ENCODE results near the gene KCNQ1. TPM values are rescaled to one million over a fixed set of nuclear protein-coding genes. Genes with fewer than 3 reads are reported as not detected.

KCNQ1 gene
- total RNA-seq, 3 donors from 2014 or later = 15.5 to 44.7 (median 37.4) TPM

DNA sequence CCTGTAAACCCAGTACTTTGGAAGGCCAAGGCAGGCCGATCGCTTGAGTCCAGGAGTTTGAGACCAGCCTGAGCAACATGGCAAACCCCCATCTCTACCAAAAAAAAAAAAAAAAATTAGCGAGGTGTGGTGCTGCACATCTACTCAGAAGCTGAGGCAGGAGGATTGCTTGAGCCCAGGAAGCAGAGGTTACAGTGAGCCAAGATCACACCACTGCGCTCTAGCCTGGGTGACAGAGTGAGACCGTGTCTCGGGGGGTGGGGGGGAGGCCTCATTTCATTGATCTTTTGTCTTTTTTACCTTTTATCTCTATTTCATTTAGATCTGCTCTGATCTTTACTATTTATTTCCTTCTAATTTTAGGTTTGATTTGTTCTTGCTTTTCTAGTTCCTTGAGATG, 203.1 kb downstream of the KCNQ1 start:
- H3K4me3 ChIP-seq = no peak overlapping the region
- no peak for ATAC-seq
- TF ChIP-seq, protein P1, sequence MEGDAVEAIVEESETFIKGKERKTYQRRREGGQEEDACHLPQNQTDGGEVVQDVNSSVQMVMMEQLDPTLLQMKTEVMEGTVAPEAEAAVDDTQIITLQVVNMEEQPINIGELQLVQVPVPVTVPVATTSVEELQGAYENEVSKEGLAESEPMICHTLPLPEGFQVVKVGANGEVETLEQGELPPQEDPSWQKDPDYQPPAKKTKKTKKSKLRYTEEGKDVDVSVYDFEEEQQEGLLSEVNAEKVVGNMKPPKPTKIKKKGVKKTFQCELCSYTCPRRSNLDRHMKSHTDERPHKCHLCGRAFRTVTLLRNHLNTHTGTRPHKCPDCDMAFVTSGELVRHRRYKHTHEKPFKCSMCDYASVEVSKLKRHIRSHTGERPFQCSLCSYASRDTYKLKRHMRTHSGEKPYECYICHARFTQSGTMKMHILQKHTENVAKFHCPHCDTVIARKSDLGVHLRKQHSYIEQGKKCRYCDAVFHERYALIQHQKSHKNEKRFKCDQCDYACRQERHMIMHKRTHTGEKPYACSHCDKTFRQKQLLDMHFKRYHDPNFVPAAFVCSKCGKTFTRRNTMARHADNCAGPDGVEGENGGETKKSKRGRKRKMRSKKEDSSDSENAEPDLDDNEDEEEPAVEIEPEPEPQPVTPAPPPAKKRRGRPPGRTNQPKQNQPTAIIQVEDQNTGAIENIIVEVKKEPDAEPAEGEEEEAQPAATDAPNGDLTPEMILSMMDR (IDR thresholded peaks at IDR 0.05) = no peak

DNA sequence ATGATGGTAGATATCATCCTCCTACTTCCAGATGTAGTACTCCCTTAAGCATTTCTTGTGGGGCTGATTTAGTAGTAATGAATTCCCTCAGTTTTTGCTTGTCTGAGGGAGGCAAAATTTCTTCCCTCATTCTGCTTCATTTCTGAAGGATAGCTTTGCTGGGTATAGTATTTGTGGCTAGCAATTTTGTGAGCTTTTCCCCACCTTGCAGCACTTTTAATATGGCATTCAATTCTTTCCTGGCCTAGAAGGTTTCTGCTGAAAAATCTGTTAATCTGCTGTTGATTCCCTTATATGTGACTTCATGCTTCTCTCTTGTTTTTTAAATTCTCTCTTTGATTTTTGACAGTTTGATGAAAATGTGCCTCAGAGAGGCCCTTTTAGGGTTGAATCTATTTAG, 204.6 kb downstream of the KCNQ1 start:
- intact Hi-C loops (cut with DNase I, micrococcal nuclease) = no loop called here
- Histone ChIP-seq H3K4me1 (ENCODE audit: low read depth) (no peaks in the 10 kb centered on the region), H3K4me3 (no peak overlapping the region), H3K9me3 (peaks cover 62% of the 10 kb centered on the region), H3K36me3 (ENCODE audit: low read depth) (no peaks in the 10 kb centered on the region)
- DNase-seq (no peak), ATAC-seq (no peak)
- TF ChIP-seq, protein P1 (IDR thresholded peaks at IDR 0.05) = no peak

More for the DNA sequence above, 203.1 kb downstream of the KCNQ1 start:
- Histone ChIP-seq H3K4me1 (ENCODE audit: low read depth) (no peaks in the 10 kb centered on the region), H3K36me3 (ENCODE audit: low read depth) (no peaks in the 10 kb centered on the region), H3K9me3 (peaks cover 76% of the 10 kb centered on the region)
- intact Hi-C loops (cut with DNase I, micrococcal nuclease) = no loop called here
- no peak for DNase-seq

DNA sequence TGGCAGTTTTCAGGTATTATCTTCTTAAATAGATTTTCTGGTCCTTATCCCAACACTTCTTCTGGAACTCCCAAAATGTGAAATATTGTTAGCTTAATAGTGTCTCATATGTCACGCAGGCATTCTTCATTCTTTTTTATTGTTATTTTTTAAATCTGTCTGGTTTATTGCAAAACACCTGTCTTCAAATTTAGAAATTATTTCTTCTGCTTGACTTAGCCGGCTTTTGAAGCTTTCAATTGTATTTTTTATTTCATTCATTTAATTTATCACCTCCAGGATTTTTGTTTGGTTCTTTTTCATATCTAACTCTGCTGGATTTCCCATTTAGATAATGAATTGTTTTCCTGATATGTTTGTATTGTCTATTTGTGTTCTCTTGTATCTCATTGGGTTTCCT, 205.0 kb downstream of the KCNQ1 start:
- no peaks in the 10 kb centered on the region for H3K4me1 ChIP-seq (ENCODE audit: low read depth)
- ATAC-seq = no peak
- TF ChIP-seq, protein P1 (IDR thresholded peaks at IDR 0.05) = no peak
- H3K4me3 ChIP-seq = no peak overlapping the region
- no peaks in the 10 kb centered on the region for H3K36me3 ChIP-seq (ENCODE audit: low read depth)
- peaks cover 57% of the 10 kb centered on the region for H3K9me3 ChIP-seq
- no peak for DNase-seq
- intact Hi-C loops (cut with DNase I, micrococcal nuclease) = no loop called here

DNA sequence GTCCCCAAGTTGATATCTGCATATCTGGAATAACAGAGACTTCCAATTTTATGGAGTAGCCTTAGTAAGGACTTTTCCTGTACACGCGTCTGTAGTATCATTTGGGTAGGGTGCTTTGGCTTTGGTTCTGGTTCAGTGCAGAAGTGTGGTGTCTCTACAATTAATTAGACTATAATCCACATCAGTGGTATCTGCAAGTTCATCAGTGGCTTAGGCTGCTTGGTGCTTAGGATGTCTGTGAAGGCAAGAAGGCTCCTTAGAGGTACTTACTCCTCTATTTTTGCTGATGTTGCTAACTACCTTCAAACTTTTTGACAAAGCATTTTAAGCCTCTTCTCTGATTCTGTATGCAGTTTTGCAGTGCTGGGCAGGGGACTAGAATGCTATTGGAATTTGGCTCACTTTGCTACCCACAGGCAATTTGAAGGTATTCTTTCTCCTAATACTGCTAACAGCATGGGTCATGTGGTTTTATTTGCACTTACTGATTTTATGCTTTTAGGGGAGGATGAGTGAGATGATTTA, 205.6 kb downstream of the KCNQ1 start:
- H3K36me3 ChIP-seq (ENCODE audit: low read depth) = no peaks in the 10 kb centered on the region
- DNase-seq (no peak), ATAC-seq (no peak)
- TF ChIP-seq, protein P1 (IDR thresholded peaks at IDR 0.05) = no peak
- no peak overlapping the region for H3K4me3 ChIP-seq
- H3K9me3 ChIP-seq = peaks cover 52% of the 10 kb centered on the region
- no peaks in the 10 kb centered on the region for H3K4me1 ChIP-seq (ENCODE audit: low read depth)
- intact Hi-C loops (cut with DNase I, micrococcal nuclease) = no loop called here

DNA sequence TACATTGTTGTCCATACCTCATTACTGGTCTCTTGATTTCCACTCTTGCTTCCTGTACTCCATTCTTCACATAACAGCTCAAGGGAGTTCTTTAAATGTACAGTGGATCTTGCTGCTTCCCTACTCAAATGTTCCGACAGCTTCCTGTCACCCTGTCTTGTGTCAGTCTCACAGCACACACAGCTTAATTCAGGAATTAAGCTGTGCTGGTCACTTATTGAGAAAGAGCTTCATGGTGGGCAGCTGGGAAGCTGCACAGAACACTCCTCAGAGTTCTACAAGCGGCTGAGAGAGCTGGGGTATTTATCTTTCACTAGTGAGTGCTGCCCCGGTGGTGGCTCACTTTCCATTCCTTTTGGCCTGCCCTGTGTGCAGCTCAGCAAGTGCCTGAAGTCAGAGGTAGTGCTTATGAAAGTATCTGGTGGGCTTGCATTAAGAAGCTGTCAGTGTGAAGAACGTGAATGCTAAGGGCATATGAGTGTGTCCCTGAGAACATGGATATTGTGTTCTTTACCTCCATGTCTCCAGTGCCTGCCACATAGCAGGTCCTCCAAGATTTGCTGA, 206.3 kb downstream of the KCNQ1 start:
- DNase-seq = no peak

More for the DNA sequence above, 206.3 kb downstream of the KCNQ1 start:
- H3K4me3 ChIP-seq = no peak overlapping the region
- H3K9me3 ChIP-seq = peaks cover 47% of the 10 kb centered on the region
- intact Hi-C loops (cut with DNase I, micrococcal nuclease) = no loop called here
- H3K4me1 ChIP-seq (ENCODE audit: low read depth) = no peaks in the 10 kb centered on the region
- ATAC-seq = no peak
- TF ChIP-seq, protein P1 (IDR thresholded peaks at IDR 0.05) = no peak
- no peaks in the 10 kb centered on the region for H3K36me3 ChIP-seq (ENCODE audit: low read depth)
